Stimulated activated naive CD8-positive, alpha-beta T cell treated with anti-CD3 and anti-CD28 coated beads, Interleukin-15, amount 100 ng/mL, for 72 hours (primary cell): ENCODE data around the gene GLCE.

ENCODE experiments used
- ATAC-seq: fragments of 150-1000 bp; cut with Tn5 transposase; 2 replicates; pipeline ENCODE4 v1.10.0; 2021; ENCODE audit warnings: mild to moderate bottlenecking, moderate library complexity
- DNase-seq, 2 donors: peaks; one replicate each; pipeline ENCODE4 v3.0.0; 2021 to 2022
- H3K27ac Mint-ChIP-seq, 2 donors: one replicate each; pipeline ENCODE4 v1.8.0; 2022; ENCODE audit warnings: mild to moderate bottlenecking in 2 of 2, mixed read lengths in 2 of 2, moderate library complexity in 2 of 2
- H3K27me3 Mint-ChIP-seq: one replicate; pipeline ENCODE4 v1.8.0; 2022; ENCODE audit warnings: mixed read lengths
- H3K4me1 Mint-ChIP-seq: one replicate; pipeline ENCODE4 v1.8.0; 2022; ENCODE audit warnings: mild to moderate bottlenecking, mixed read lengths
- H3K4me3 Mint-ChIP-seq, 2 donors: one replicate each; pipeline ENCODE4 v1.8.0; 2022; ENCODE audit warnings: mild to moderate bottlenecking in 2 of 2, mixed read lengths in 2 of 2, moderate library complexity in 1 of 2
- H3K9me3 Mint-ChIP-seq, 2 donors: one replicate each; pipeline ENCODE4 v1.8.0; 2022; ENCODE audit warnings: mixed read lengths in 2 of 2

GLCE gene

GRCh38 chr15:69131362-69132220, 28.8 kb upstream of the GLCE start:
- H3K9me3 Mint-ChIP-seq: no peaks in the 10 kb centered on the region
- no peak overlapping the region for H3K27ac Mint-ChIP-seq
- DNase-seq (no peak), ATAC-seq (no peak)
- H3K4me1 Mint-ChIP-seq: peaks cover 5% of the 10 kb centered on the region
- no peaks in the 10 kb centered on the region for H3K27me3 Mint-ChIP-seq
- no peak overlapping the region for H3K4me3 Mint-ChIP-seq

DNA sequence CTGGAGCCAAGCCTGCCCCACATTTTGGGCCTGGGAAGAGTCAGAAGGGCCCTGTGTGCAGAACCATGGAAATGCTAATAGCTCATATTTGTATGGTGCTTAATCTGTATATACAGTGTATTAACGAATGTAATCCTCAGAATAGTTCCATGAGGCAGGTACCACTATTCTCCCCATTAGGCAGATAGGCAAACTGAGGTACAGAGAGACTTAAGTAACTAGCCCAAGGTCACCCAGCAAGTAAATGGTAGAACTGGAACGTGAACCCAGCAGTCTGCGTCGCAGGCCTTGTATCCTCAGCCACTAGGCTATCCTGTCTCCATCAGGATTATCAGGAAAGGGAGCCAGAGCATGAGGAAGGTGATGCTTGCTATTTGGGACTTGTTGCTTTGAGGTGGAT, 28.0 kb upstream of the GLCE start:
- no peaks in the 10 kb centered on the region for H3K9me3 Mint-ChIP-seq
- no peak overlapping the region for H3K27ac Mint-ChIP-seq
- H3K4me1 Mint-ChIP-seq: no peaks in the 10 kb centered on the region
- no peak overlapping the region for H3K4me3 Mint-ChIP-seq
- DNase-seq: no peak
- peaks cover 7% of the 10 kb centered on the region for H3K27me3 Mint-ChIP-seq
- ATAC-seq: no peak

DNA sequence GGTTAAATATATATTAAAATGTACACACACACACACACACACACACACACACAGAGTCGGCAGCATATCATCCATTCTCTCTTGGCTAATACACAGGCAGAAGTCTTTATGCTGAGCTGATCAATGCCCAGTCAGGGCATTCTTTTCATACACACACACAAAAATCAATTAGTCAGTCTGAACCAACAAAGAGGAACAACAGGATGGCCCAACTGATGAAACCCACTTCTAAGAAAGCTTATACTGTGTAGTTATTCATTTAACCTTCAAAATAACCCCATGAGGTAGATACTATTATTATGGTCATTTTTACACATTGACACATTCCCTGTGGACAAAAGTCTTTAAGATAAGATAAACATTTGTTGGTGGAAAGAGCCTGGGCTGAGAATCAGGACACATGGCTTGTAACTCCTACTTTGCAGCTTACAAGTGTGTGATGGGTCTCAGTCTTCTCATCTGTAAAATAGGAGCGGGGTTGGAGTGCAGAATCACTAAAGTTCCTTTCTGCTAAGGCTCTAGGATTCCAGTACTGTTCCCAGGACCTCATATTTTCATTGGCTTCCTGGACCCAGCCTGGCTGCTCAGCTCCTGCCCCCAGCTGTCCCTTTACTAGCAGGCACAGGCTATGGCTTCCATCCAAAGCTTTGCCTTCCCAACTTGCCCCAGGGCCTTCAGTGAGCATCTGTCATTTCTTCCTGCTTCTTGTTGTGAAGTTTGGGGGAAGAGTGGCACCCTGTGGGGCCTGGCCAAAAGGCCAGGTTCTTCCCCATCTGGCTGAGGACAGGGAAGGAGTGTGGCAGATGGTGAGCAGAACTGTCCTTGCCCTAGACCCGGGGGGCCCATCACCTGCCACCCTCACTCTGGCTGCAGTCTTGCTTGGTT, 27.2 kb upstream of the GLCE start:
- no peak for ATAC-seq

GRCh38 chr15:69133862-69134519, 26.4 kb upstream of the GLCE start:
- no peaks in the 10 kb centered on the region for H3K9me3 Mint-ChIP-seq
- no peaks in the 10 kb centered on the region for H3K4me1 Mint-ChIP-seq
- peaks cover 16% of the 10 kb centered on the region for H3K27me3 Mint-ChIP-seq
- no peak for DNase-seq
- ATAC-seq: no peak
- no peak overlapping the region for H3K4me3 Mint-ChIP-seq
- peak overlapping the region in 1 of 2 donors; percentile 48 for H3K27ac Mint-ChIP-seq

More for the DNA sequence above, 27.2 kb upstream of the GLCE start:
- Mint-ChIP-seq H3K4me3 (no peak overlapping the region), H3K27ac (no peak overlapping the region), H3K4me1 (no peaks in the 10 kb centered on the region), H3K27me3 (peaks cover 9% of the 10 kb centered on the region), H3K9me3 (no peaks in the 10 kb centered on the region)
- no peak for DNase-seq

DNA sequence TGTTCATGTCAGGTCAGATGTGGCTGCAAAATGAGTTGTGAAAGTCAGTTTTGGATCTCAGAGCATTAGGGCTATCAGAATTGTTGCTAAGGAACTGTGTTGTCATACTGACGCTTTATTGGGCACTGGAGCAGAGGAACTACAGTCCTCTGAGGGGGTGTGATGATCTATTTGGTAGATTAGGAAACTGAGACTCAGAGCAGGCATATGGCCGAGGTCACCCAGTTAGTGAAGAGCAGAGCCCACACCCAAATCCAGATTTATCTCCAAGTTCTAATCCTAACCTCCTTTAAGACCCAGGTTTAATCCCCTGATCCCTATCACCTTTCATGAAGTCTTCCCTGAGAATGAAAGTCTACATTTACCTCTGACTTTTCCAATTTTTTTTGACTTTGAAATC, 25.6 kb upstream of the GLCE start:
- DNase-seq: no peak
- no peak overlapping the region for H3K27ac Mint-ChIP-seq
- peaks cover 24% of the 10 kb centered on the region for H3K27me3 Mint-ChIP-seq
- no peak for ATAC-seq
- no peaks in the 10 kb centered on the region for H3K4me1 Mint-ChIP-seq
- H3K4me3 Mint-ChIP-seq: no peak overlapping the region
- H3K9me3 Mint-ChIP-seq: no peaks in the 10 kb centered on the region

- H3K9me3 Mint-ChIP-seq: no peaks in the 10 kb centered on the region
- no peak overlapping the region for H3K27ac Mint-ChIP-seq
- no peaks in the 10 kb centered on the region for H3K4me1 Mint-ChIP-seq
- ATAC-seq: no peak
- DNase-seq: no peak
- peaks cover 31% of the 10 kb centered on the region for H3K27me3 Mint-ChIP-seq
- no peak overlapping the region for H3K4me3 Mint-ChIP-seq
Observed at GRCh38 chr15:69135499-69135898, 24.9 kb upstream of the GLCE start.

- H3K27me3 Mint-ChIP-seq: peaks cover 55% of the 10 kb centered on the region
- H3K4me1 Mint-ChIP-seq: no peaks in the 10 kb centered on the region
- H3K9me3 Mint-ChIP-seq: no peaks in the 10 kb centered on the region
- ATAC-seq (no peak), DNase-seq (no peak)
- H3K27ac Mint-ChIP-seq: no peak overlapping the region
- H3K4me3 Mint-ChIP-seq: no peak overlapping the region
Observed at GRCh38 chr15:69138963-69139362, 21.5 kb upstream of the GLCE start.

DNA sequence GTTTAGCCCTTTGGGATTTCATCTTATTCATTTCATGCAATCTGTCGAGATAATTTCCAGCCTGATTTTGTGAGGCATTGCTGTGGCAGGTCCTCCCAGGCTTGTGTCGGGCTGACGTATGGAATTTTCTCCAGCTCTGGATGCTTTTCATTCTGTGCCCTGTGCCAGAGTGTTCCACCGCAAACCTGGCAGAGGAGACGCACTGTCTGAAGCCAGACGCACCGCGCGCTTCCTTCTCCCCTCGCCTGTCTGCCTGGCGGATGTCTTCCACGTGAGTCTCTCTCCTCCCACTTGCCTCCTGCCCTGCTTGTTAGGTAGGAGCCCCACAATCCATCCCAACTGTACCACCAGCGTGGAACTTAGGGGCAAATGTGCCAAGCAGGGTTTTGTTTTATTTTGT, 20.1 kb upstream of the GLCE start:
- H3K27ac Mint-ChIP-seq: no peak overlapping the region
- no peak overlapping the region for H3K4me3 Mint-ChIP-seq
- peaks cover 58% of the 10 kb centered on the region for H3K27me3 Mint-ChIP-seq
- DNase-seq (no peak), ATAC-seq (no peak)
- H3K4me1 Mint-ChIP-seq: no peaks in the 10 kb centered on the region
- H3K9me3 Mint-ChIP-seq: no peaks in the 10 kb centered on the region

- no peaks in the 10 kb centered on the region for H3K4me1 Mint-ChIP-seq
Observed at GRCh38 chr15:69141286-69141701, 19.1 kb upstream of the GLCE start.

GRCh38 chr15:69141833-69142232, 18.6 kb upstream of the GLCE start:
- no peaks in the 10 kb centered on the region for H3K4me1 Mint-ChIP-seq
- ATAC-seq (no peak), DNase-seq (no peak)
- H3K27ac Mint-ChIP-seq: no peak overlapping the region
- H3K9me3 Mint-ChIP-seq: no peaks in the 10 kb centered on the region
- H3K27me3 Mint-ChIP-seq: peaks cover 72% of the 10 kb centered on the region
- H3K4me3 Mint-ChIP-seq: no peak overlapping the region

More at GRCh38 chr15:69141286-69141701, 19.1 kb upstream of the GLCE start:
- Mint-ChIP-seq H3K27me3 (peaks cover 68% of the 10 kb centered on the region), H3K4me3 (no peak overlapping the region), H3K9me3 (no peaks in the 10 kb centered on the region), H3K27ac (no peak overlapping the region)
- DNase-seq: no peak
- ATAC-seq: no peak

DNA sequence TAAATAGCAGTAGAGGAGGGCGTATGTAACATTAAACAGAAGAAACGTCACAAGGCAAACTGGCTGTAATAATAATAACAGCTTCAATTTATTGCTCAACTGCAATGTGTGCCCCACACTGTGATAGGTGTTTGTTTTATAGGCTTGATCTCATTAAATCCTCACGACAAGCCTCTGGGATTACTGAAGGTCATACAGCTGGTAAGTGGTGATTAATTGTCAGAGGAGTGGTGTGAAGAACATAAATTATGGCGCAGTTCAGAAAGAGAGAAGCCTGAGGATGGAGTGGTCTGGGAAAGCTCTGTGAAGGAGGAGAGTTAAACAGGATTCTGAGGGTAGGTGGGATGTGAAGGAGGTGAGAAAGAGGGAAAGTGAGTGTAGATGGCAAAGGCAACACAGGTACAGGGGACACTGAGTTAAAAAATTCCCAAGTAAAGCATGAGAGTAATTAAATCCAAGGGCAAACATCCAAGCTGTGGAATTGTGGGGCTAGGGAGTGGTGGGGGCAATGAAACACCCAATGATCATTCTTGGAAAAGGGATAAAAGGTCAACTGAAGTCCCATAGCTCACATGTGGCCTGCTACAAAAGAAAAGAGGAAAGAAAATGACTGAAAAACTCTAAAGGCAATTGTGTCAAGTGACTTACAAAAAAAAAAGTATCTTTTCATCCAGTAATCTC, 16.5 kb upstream of the GLCE start:
- Mint-ChIP-seq H3K27me3 (peaks cover 78% of the 10 kb centered on the region), H3K4me3 (no peak overlapping the region)

DNA sequence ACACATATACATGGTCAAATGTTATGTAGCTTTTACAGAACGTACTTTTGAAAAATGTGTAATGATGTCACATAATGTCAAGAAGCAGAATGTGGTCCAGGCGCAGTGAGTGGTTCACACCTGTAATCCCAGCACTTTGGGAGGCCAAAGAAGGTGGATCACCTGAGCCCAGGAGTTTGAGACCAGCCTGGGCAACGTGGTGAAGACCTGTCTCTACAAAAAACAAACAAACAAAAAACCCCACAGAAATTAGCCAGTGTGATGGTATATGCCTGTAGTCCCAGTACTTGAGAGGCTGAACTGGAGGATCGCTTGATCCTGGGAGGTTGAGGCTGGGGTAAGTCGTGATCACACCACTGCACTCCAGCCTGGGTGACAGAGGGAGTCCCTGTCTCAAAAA, 15.9 kb upstream of the GLCE start:
- no peak for ATAC-seq
- Mint-ChIP-seq H3K9me3 (no peaks in the 10 kb centered on the region), H3K4me1 (no peaks in the 10 kb centered on the region), H3K27me3 (peaks cover 75% of the 10 kb centered on the region), H3K4me3 (no peak overlapping the region), H3K27ac (no peak overlapping the region)
- no peak for DNase-seq

More for the DNA sequence above, 16.5 kb upstream of the GLCE start:
- ATAC-seq (no peak), DNase-seq (no peak)
- Mint-ChIP-seq H3K4me1 (no peaks in the 10 kb centered on the region), H3K9me3 (no peaks in the 10 kb centered on the region), H3K27ac (no peak overlapping the region)

GRCh38 chr15:69145149-69145693, 15.2 kb upstream of the GLCE start:
- peaks cover 75% of the 10 kb centered on the region for H3K27me3 Mint-ChIP-seq
- H3K27ac Mint-ChIP-seq: no peak overlapping the region
- no peak for ATAC-seq

GRCh38 chr15:69145694-69146492, 14.5 kb upstream of the GLCE start:
- Mint-ChIP-seq H3K27ac (no peak overlapping the region), H3K27me3 (peaks cover 75% of the 10 kb centered on the region), H3K9me3 (no peaks in the 10 kb centered on the region), H3K4me1 (no peaks in the 10 kb centered on the region), H3K4me3 (no peak overlapping the region)
- no peak for DNase-seq
- ATAC-seq: no peak

More at GRCh38 chr15:69145149-69145693, 15.2 kb upstream of the GLCE start:
- no peak for DNase-seq
- H3K4me3 Mint-ChIP-seq: no peak overlapping the region
- H3K4me1 Mint-ChIP-seq: no peaks in the 10 kb centered on the region
- no peaks in the 10 kb centered on the region for H3K9me3 Mint-ChIP-seq
